MM.1S (cell line): Measurements from ENCODE around the gene CHDH.

Experiments used
- DNase-seq: peaks from one replicate; pipeline ENCODE4 v3.0.0-alpha.2; 2015
- H2AFZ ChIP-seq: fragments of 300-600 bp; sonication (generic); 2 replicates; pipeline ENCODE4 v1.6.0; 2016; ENCODE audit warnings: antibody characterized with exemption, low read length
- H3F3A ChIP-seq: fragments of 300-600 bp; sonication (generic); 2 replicates; pipeline ENCODE4 v1.6.1; 2016; ENCODE audit warnings: mild to moderate bottlenecking, antibody characterized with exemption, low read length, moderate library complexity, mixed read lengths; ENCODE audit not compliant: insufficient read depth
- H3K27ac ChIP-seq: fragments of 300-600 bp; sonication (generic); 2 replicates; pipeline ENCODE4 v1.5.1; 2016; ENCODE audit warnings: mild to moderate bottlenecking, low read length
- H3K27me3 ChIP-seq: fragments of 300-600 bp; sonication (generic); replicated peaks from 2 replicates; pipeline ENCODE4 v1.6.0; 2016; ENCODE audit warnings: low read length; ENCODE audit not compliant: insufficient read depth
- H3K36me3 ChIP-seq: fragments of 300-600 bp; sonication (generic); replicated peaks from 2 replicates; pipeline ENCODE4 v1.6.1; 2016; ENCODE audit warnings: mild to moderate bottlenecking, low read length, mixed read lengths; ENCODE audit not compliant: insufficient read depth
- H3K4me1 ChIP-seq: fragments of 300-600 bp; sonication (generic); 2 replicates; pipeline ENCODE4 v1.6.1; 2016; ENCODE audit warnings: low read length, mixed read lengths
- H3K4me2 ChIP-seq: fragments of 300-600 bp; sonication (generic); 2 replicates; pipeline ENCODE4 v1.6.0; 2016; ENCODE audit warnings: low read depth, low read length
- H3K4me3 ChIP-seq: fragments of 300-600 bp; sonication (generic); 2 replicates; pipeline ENCODE4 v1.5.1; 2016; ENCODE audit warnings: low read length, mixed read lengths
- H3K79me2 ChIP-seq: fragments of 300-600 bp; sonication (generic); 2 replicates; pipeline ENCODE4 v1.6.1; 2016; ENCODE audit warnings: mixed run types, low read length, mixed read lengths
- H3K9ac ChIP-seq: fragments of 300-600 bp; sonication (generic); 2 replicates; pipeline ENCODE4 v1.6.1; 2016; ENCODE audit warnings: low read length, mixed read lengths
- H3K9me2 ChIP-seq: fragments of 300-600 bp; sonication (generic); replicated peaks from 2 replicates; pipeline ENCODE4 v1.6.1; 2016; ENCODE audit warnings: mild to moderate bottlenecking, low read length, mixed read lengths; ENCODE audit not compliant: insufficient read depth
- H3K9me3 ChIP-seq: fragments of 300-600 bp; sonication (generic); replicated peaks from 2 replicates; pipeline ENCODE4 v1.6.1; 2016; ENCODE audit warnings: mild to moderate bottlenecking, low read length, mixed read lengths; ENCODE audit not compliant: insufficient read depth
- H4K20me1 ChIP-seq: fragments of 300-600 bp; sonication (generic); 2 replicates; pipeline ENCODE4 v1.6.1; 2016; ENCODE audit warnings: mild to moderate bottlenecking, low read length, moderate library complexity, mixed read lengths; ENCODE audit not compliant: insufficient read depth
- EZH2 ChIP-seq: fragments of 300-600 bp; sonication (generic); optimal IDR thresholded peaks from 2 replicates; pipeline ENCODE3; 2017; ENCODE audit warnings: low read depth, mild to moderate bottlenecking, antibody characterized with exemption, low read length, mixed read lengths
- EZH2phosphoT487 ChIP-seq: fragments of 300-600 bp; sonication (generic); IDR thresholded peaks from 2 replicates; pipeline ENCODE4 v1.6.1; 2018; ENCODE audit warnings: antibody characterized with exemption, low read length
- TF ChIP-seq, protein P1 (sequence below): fragments of 300-600 bp; sonication (generic); IDR thresholded peaks from 2 replicates; pipeline ENCODE4 v1.5.1; 2016; ENCODE audit warnings: antibody characterized with exemption, low read length, mixed read lengths

CHDH gene

GRCh38 chr3:53789459-53789858 lies 56.8 kb downstream of the CHDH start:
- TF ChIP-seq, protein P1, sequence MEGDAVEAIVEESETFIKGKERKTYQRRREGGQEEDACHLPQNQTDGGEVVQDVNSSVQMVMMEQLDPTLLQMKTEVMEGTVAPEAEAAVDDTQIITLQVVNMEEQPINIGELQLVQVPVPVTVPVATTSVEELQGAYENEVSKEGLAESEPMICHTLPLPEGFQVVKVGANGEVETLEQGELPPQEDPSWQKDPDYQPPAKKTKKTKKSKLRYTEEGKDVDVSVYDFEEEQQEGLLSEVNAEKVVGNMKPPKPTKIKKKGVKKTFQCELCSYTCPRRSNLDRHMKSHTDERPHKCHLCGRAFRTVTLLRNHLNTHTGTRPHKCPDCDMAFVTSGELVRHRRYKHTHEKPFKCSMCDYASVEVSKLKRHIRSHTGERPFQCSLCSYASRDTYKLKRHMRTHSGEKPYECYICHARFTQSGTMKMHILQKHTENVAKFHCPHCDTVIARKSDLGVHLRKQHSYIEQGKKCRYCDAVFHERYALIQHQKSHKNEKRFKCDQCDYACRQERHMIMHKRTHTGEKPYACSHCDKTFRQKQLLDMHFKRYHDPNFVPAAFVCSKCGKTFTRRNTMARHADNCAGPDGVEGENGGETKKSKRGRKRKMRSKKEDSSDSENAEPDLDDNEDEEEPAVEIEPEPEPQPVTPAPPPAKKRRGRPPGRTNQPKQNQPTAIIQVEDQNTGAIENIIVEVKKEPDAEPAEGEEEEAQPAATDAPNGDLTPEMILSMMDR = no peak
- TF ChIP-seq EZH2 = no peak
- TF ChIP-seq EZH2phosphoT487 = no peak
- Histone ChIP-seq H3K27me3 (no peaks in the 10 kb centered on the region), H4K20me1 (no peaks in the 10 kb centered on the region), H3K36me3 (no peaks in the 10 kb centered on the region), H3K79me2 (no peaks in the 10 kb centered on the region), H3K4me3 (no peak overlapping the region), H3K9ac (no peak overlapping the region), H3K9me3 (no peaks in the 10 kb centered on the region), H3K9me2 (no peaks in the 10 kb centered on the region), H2AFZ (no peak overlapping the region), H3K4me1 (no peaks in the 10 kb centered on the region), H3K27ac (no peak overlapping the region), H3K4me2 (no peak overlapping the region), H3F3A (no peaks in the 10 kb centered on the region)
- no peak for DNase-seq

GRCh38 chr3:53788038-53788437 lies 58.2 kb downstream of the CHDH start:
- Histone ChIP-seq H3K79me2 (no peaks in the 10 kb centered on the region), H2AFZ (no peak overlapping the region), H3K9me2 (no peaks in the 10 kb centered on the region), H3K9me3 (no peaks in the 10 kb centered on the region), H3K27me3 (no peaks in the 10 kb centered on the region), H3K27ac (no peak overlapping the region), H3K4me1 (no peaks in the 10 kb centered on the region), H4K20me1 (no peaks in the 10 kb centered on the region), H3K9ac (no peak overlapping the region), H3K36me3 (no peaks in the 10 kb centered on the region), H3K4me2 (no peak overlapping the region), H3F3A (no peaks in the 10 kb centered on the region), H3K4me3 (no peak overlapping the region)
- TF ChIP-seq, protein P1 = no peak
- no peak for TF ChIP-seq EZH2
- no peak for TF ChIP-seq EZH2phosphoT487
- no peak for DNase-seq

GRCh38 chr3:53787016-53787415 lies 59.2 kb downstream of the CHDH start:
- no peak overlapping the region for H3K4me2 ChIP-seq
- no peak overlapping the region for H3K4me3 ChIP-seq
- H4K20me1 ChIP-seq = no peaks in the 10 kb centered on the region
- H3K27ac ChIP-seq = no peak overlapping the region
- H3K9me2 ChIP-seq = no peaks in the 10 kb centered on the region
- no peaks in the 10 kb centered on the region for H3K9me3 ChIP-seq
- no peaks in the 10 kb centered on the region for H3F3A ChIP-seq
- H3K4me1 ChIP-seq = no peaks in the 10 kb centered on the region
- no peaks in the 10 kb centered on the region for H3K79me2 ChIP-seq
- H2AFZ ChIP-seq = no peak overlapping the region
- DNase-seq = no peak
- H3K36me3 ChIP-seq = no peaks in the 10 kb centered on the region
- no peaks in the 10 kb centered on the region for H3K27me3 ChIP-seq
- no peak overlapping the region for H3K9ac ChIP-seq
- TF ChIP-seq, protein P1 = no peak
- TF ChIP-seq EZH2 (no peak), EZH2phosphoT487 (no peak)

GRCh38 chr3:53780806-53781205 lies 65.4 kb downstream of the CHDH start:
- Histone ChIP-seq H3K4me2 (no peak overlapping the region), H3F3A (no peaks in the 10 kb centered on the region), H2AFZ (no peak overlapping the region), H3K79me2 (no peaks in the 10 kb centered on the region), H4K20me1 (no peaks in the 10 kb centered on the region), H3K9me2 (no peaks in the 10 kb centered on the region), H3K4me3 (no peak overlapping the region), H3K27ac (no peak overlapping the region), H3K4me1 (no peaks in the 10 kb centered on the region), H3K9ac (no peak overlapping the region), H3K9me3 (no peaks in the 10 kb centered on the region), H3K27me3 (no peaks in the 10 kb centered on the region), H3K36me3 (no peaks in the 10 kb centered on the region)
- no peak for DNase-seq
- TF ChIP-seq, protein P1 = no peak
- no peak for TF ChIP-seq EZH2
- TF ChIP-seq EZH2phosphoT487 = no peak
